Prostate gland (tissue), 2 donors: ENCODE measurements around the gene FAM149B1. TPM values are rescaled to one million over a fixed set of nuclear protein-coding genes. Genes with fewer than 3 reads are reported as not detected.

Source experiments
- DNase-seq: peaks from one replicate; pipeline ENCODE4 v3.0.0-alpha.2; 2019; ENCODE audit warnings: low spot score
- H3K27ac ChIP-seq, 2 donors: fragments of 200-600 bp; sonication (generic); 2 replicates each; pipeline ENCODE4 v1.5.1; 2017 to 2019
- H3K27me3 ChIP-seq: fragments of 200-600 bp; sonication (generic); replicated peaks from 2 replicates; pipeline ENCODE4 v1.5.1; 2019; ENCODE audit not compliant: insufficient read depth
- H3K36me3 ChIP-seq, 2 donors: fragments of 200-600 bp; sonication (generic); 1 replicate in 1 of 2; 2 replicates in 1 of 2; pipeline versions ENCODE4 v1.5.1 to v1.8.1; 2017 to 2019
- H3K4me1 ChIP-seq: fragments of 200-600 bp; sonication (generic); replicated peaks from 2 replicates; pipeline ENCODE4 v1.5.1; 2019
- H3K4me3 ChIP-seq, 2 donors: fragments of 200-600 bp; sonication (generic); 2 replicates each; pipeline ENCODE4 v1.5.1; 2017 to 2019
- H3K9me3 ChIP-seq: fragments of 200-600 bp; sonication (generic); 2 replicates; pipeline ENCODE4 v1.5.1; 2017
- POLR2A ChIP-seq: fragments of 450-650 bp; IDR thresholded peaks from one replicate; pipeline ENCODE4 v1.6.1; 2016; ENCODE audit warnings: antibody characterized with exemption, mild to moderate bottlenecking
- POLR2AphosphoS5 ChIP-seq: sonication (generic); formaldehyde crosslinking; IDR thresholded peaks from one replicate; pipeline ENCODE4 v1.6.1; 2017; ENCODE audit warnings: antibody characterized with exemption
- WGBS: methylation state at CpG from one replicate; pipeline ENCODE4 v1.1.5; 2018; 5-methylcytosine and 5-hydroxymethylcytosine counted together
- intact Hi-C: fragments of 100-400 bp; cut with DNase I; formaldehyde crosslinking; loops from one replicate; pipeline ENCODE4 v1.14.2; 2022
- total RNA-seq, 2 donors: library from RNA; depleted of rRNA; stranded (reverse); fragments of >200 nt; gene quantifications; one replicate each; pipeline ENCODE4 v1.1.0, GENCODE V29; 2016
- TF ChIP-seq, protein P1 (sequence below), 4 experiments: fragments of 200-600 bp in 2 of 4; fragments of 450-650 bp in 2 of 4; sonication (generic) in 2 of 4; IDR thresholded peaks; 1 replicate in 3 of 4; 2 replicates in 1 of 4; pipeline ENCODE4 v1.5.1; 2016 to 2019; ENCODE audit warnings: antibody characterized with exemption in 4 of 4, mild to moderate bottlenecking in 2 of 4, moderate library complexity in 2 of 4

FAM149B1 gene
- total RNA-seq, 2 donors from 2014 or later: 15.8 to 17.7 TPM

- intact Hi-C loops: no loop called here
- no peak for TF ChIP-seq POLR2A
- TF ChIP-seq, protein P1, sequence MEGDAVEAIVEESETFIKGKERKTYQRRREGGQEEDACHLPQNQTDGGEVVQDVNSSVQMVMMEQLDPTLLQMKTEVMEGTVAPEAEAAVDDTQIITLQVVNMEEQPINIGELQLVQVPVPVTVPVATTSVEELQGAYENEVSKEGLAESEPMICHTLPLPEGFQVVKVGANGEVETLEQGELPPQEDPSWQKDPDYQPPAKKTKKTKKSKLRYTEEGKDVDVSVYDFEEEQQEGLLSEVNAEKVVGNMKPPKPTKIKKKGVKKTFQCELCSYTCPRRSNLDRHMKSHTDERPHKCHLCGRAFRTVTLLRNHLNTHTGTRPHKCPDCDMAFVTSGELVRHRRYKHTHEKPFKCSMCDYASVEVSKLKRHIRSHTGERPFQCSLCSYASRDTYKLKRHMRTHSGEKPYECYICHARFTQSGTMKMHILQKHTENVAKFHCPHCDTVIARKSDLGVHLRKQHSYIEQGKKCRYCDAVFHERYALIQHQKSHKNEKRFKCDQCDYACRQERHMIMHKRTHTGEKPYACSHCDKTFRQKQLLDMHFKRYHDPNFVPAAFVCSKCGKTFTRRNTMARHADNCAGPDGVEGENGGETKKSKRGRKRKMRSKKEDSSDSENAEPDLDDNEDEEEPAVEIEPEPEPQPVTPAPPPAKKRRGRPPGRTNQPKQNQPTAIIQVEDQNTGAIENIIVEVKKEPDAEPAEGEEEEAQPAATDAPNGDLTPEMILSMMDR (IDR thresholded peaks at IDR 0.05): no peak
- TF ChIP-seq POLR2AphosphoS5: no peak
Observed at GRCh38 chr10:73190188-73190587, 22.3 kb downstream of the FAM149B1 start.

GRCh38 chr10:73205081-73205480 lies 37.2 kb downstream of the FAM149B1 start:
- H3K36me3 ChIP-seq: no peaks in the 10 kb centered on the region
- TF ChIP-seq POLR2AphosphoS5: no peak
- TF ChIP-seq, protein P1 (IDR thresholded peaks at IDR 0.05): no peak
- no peak for TF ChIP-seq POLR2A
- no peaks in the 10 kb centered on the region for H3K27me3 ChIP-seq
- no peaks in the 10 kb centered on the region for H3K9me3 ChIP-seq
- H3K4me1 ChIP-seq: no peaks in the 10 kb centered on the region
- no peak overlapping the region for H3K4me3 ChIP-seq
- H3K27ac ChIP-seq: no peak overlapping the region
- WGBS: 90% methylated on average over 3 of the region's 3 CpGs
- intact Hi-C loops: no loop called here
- DNase-seq: no peak

More at GRCh38 chr10:73190188-73190587, 22.3 kb downstream of the FAM149B1 start:
- Histone ChIP-seq H3K36me3 (no peaks in the 10 kb centered on the region), H3K4me3 (no peak overlapping the region), H3K4me1 (no peaks in the 10 kb centered on the region), H3K9me3 (no peaks in the 10 kb centered on the region), H3K27ac (no peak overlapping the region), H3K27me3 (no peaks in the 10 kb centered on the region)
- no peak for DNase-seq
- WGBS: 94% methylated on average over 5 of the region's 5 CpGs

DNA sequence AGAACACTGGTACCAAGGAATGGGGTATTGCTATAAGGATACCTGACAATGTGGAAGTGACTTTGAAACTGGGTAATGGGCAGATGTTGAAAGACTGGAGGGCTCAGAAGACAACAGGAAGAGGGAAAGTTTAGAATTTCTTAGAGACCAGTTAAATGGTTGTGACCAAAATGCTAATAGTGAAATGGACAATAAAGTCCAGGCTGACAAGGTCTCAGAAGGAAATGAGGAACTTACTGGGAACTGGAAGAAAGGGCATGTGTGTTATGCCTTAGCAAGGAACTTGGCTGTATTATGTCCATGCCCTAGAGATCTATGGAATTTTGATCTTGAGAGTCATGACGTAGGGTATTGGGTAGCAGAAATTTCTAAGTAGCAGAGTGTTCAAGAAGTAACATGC lies 38.0 kb downstream of the FAM149B1 start:
- no peak for TF ChIP-seq POLR2AphosphoS5
- TF ChIP-seq, protein P1 (IDR thresholded peaks at IDR 0.05): no peak
- no peak for TF ChIP-seq POLR2A
- WGBS: 97% methylated on average over 1 of the region's 1 CpG
- no peak overlapping the region for H3K4me3 ChIP-seq
- H3K4me1 ChIP-seq: no peaks in the 10 kb centered on the region
- no peaks in the 10 kb centered on the region for H3K27me3 ChIP-seq
- intact Hi-C loops: no loop called here
- H3K36me3 ChIP-seq: no peaks in the 10 kb centered on the region
- no peaks in the 10 kb centered on the region for H3K9me3 ChIP-seq
- H3K27ac ChIP-seq: no peak overlapping the region
- no peak for DNase-seq

DNA sequence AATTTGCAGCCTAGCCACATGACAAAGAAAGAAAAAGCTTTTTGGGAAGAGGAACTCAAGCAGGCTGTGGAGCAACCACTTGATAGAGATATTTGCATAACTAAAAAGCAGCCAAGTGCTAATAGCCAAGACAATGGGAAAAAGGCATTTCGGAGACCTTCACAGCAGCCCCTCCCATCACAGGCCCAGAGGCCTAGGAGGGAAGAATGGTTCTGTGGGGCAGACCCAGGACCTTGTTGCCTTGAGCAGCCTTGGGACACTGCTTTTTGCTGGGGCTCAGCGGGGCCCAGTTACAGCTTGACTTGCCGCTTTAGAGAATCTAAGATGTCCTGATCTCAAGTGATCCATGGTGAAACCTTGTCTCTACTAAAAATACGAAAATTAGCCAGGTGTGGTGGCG lies 38.5 kb downstream of the FAM149B1 start:
- DNase-seq: no peak
- Histone ChIP-seq H3K4me1 (no peaks in the 10 kb centered on the region), H3K27ac (no peak overlapping the region), H3K36me3 (no peaks in the 10 kb centered on the region), H3K9me3 (no peaks in the 10 kb centered on the region), H3K27me3 (no peaks in the 10 kb centered on the region), H3K4me3 (no peak overlapping the region)
- intact Hi-C loops: no loop called here
- TF ChIP-seq, protein P1 (IDR thresholded peaks at IDR 0.05): no peak
- no peak for TF ChIP-seq POLR2A
- TF ChIP-seq POLR2AphosphoS5: no peak
- 95% methylated on average over 5 of the region's 5 CpGs for WGBS

- WGBS: 82% methylated on average over 2 of the region's 2 CpGs
- H3K27me3 ChIP-seq: no peaks in the 10 kb centered on the region
- intact Hi-C loops: no loop called here
- TF ChIP-seq POLR2A: no peak
- TF ChIP-seq POLR2AphosphoS5: no peak
- TF ChIP-seq, protein P1 (IDR thresholded peaks at IDR 0.05): no peak
- no peak overlapping the region for H3K4me3 ChIP-seq
- H3K36me3 ChIP-seq: no peaks in the 10 kb centered on the region
- DNase-seq: no peak
- H3K9me3 ChIP-seq: no peaks in the 10 kb centered on the region
- H3K27ac ChIP-seq: no peak overlapping the region
- no peaks in the 10 kb centered on the region for H3K4me1 ChIP-seq
Observed at GRCh38 chr10:73207883-73208282, 40.0 kb downstream of the FAM149B1 start.
